K562 (cell line): ENCODE measurements around the gene VPS45. TPM values are rescaled to one million over a fixed set of nuclear protein-coding genes. Genes with fewer than 3 reads are reported as not detected.

Experiments used
- ARID2 ChIP-seq: fragments of 450-650 bp; IDR thresholded peaks from 2 replicates; pipeline ENCODE4 v1.6.1; 2017; ENCODE audit warnings: antibody characterized with exemption, mild to moderate bottlenecking
- ATF2 ChIP-seq: sonication (generic); formaldehyde crosslinking; IDR thresholded peaks from 2 replicates; pipeline ENCODE4 v1.8.1; 2022; ENCODE audit warnings: missing genetic modification reagents
- BMI1 ChIP-seq: fragments of 150-350 bp; IDR thresholded peaks from 2 replicates; pipeline ENCODE4 v1.6.1; 2014; ENCODE audit warnings: low read length
- CBFA2T3 ChIP-seq: fragments of 450-650 bp; IDR thresholded peaks from 2 replicates; pipeline ENCODE4 v1.6.1; 2017
- CTCF ChIP-seq, 3 experiments: IDR thresholded peaks in 2 of 3; conservative IDR thresholded peaks in 1 of 3; 2 replicates each; pipeline ENCODE4 v1.5.1; 2011 to 2012; ENCODE audit warnings: low read length in 3 of 3, mild to moderate bottlenecking in 3 of 3, control low read depth in 2 of 3, improper control_type of control experiment in 1 of 3, inconsistent platforms in 1 of 3, low read depth in 1 of 3, mixed read lengths in 1 of 3, moderate library complexity in 1 of 3; ENCODE audit not compliant: insufficient read depth in 2 of 3
- GTF2A2 ChIP-seq: IDR thresholded peaks from 2 replicates; pipeline ENCODE4 v1.6.1; 2016; ENCODE audit warnings: mild to moderate bottlenecking, missing genetic modification characterization, missing compliant biosample characterization
- HDAC8 ChIP-seq: fragments of 450-650 bp; IDR thresholded peaks from 2 replicates; pipeline ENCODE4 v1.6.1; 2016; ENCODE audit warnings: mild to moderate bottlenecking, missing genetic modification characterization, moderate library complexity, missing compliant biosample characterization
- MTF1 ChIP-seq: fragments of 250-450 bp; sonication (Bioruptor Pico); IDR thresholded peaks from 2 replicates; pipeline ENCODE4 v1.9.0; 2021; ENCODE audit warnings: moderate library complexity, mild to moderate bottlenecking, inconsistent platforms, borderline replicate concordance
- NCOA2 ChIP-seq, 2 experiments: fragments of 450-650 bp; IDR thresholded peaks; 2 replicates each; pipeline ENCODE4 v1.6.1; 2018; ENCODE audit warnings: mild to moderate bottlenecking in 2 of 2, moderate library complexity in 1 of 2; ENCODE audit not compliant: partially characterized antibody in 2 of 2
- NFIC ChIP-seq: fragments of 450-650 bp; IDR thresholded peaks from 2 replicates; pipeline ENCODE4 v1.6.1; 2017; ENCODE audit warnings: mild to moderate bottlenecking, inconsistent platforms
- NR2C1 ChIP-seq, 2 experiments: fragments of 450-650 bp; IDR thresholded peaks; 2 replicates each; pipeline ENCODE4 v1.6.1; 2017; ENCODE audit warnings: mild to moderate bottlenecking in 2 of 2, antibody characterized with exemption in 1 of 2, inconsistent platforms in 1 of 2, missing compliant biosample characterization in 1 of 2, missing genetic modification characterization in 1 of 2
- NRF1 ChIP-seq, 2 experiments: fragments of 450-650 bp; IDR thresholded peaks in 1 of 2; conservative IDR thresholded peaks in 1 of 2; 2 replicates each; pipeline ENCODE4 v1.6.1; 2014; ENCODE audit warnings: mild to moderate bottlenecking in 2 of 2
- PCBP2 ChIP-seq: fragments of 200-400 bp; formaldehyde crosslinking; IDR thresholded peaks from 2 replicates; pipeline ENCODE4 v1.6.1; 2018; ENCODE audit warnings: low read length, low read depth, mild to moderate bottlenecking, moderate library complexity; ENCODE audit not compliant: poor library complexity, severe bottlenecking
- PKNOX1 ChIP-seq: fragments of 450-650 bp; IDR thresholded peaks from 2 replicates; pipeline ENCODE4 v1.6.1; 2016
- PTRF ChIP-seq: fragments of 450-650 bp; IDR thresholded peaks from 2 replicates; pipeline ENCODE4 v1.6.1; 2016; ENCODE audit warnings: mild to moderate bottlenecking, missing genetic modification characterization, missing compliant biosample characterization
- RFX7 ChIP-seq: fragments of 250-450 bp; sonication (Bioruptor Pico); IDR thresholded peaks from 2 replicates; pipeline ENCODE4 v1.5.1; 2021; ENCODE audit warnings: mild to moderate bottlenecking
- SETDB1 ChIP-seq: IDR thresholded peaks from one replicate; pipeline ENCODE4 v1.6.1; 2012; ENCODE audit warnings: low read length, control low read depth, inconsistent platforms
- SIX5 ChIP-seq, 2 experiments: IDR thresholded peaks; 2 replicates each; pipeline ENCODE4 v1.6.1; 2011; ENCODE audit warnings: low read length in 2 of 2, borderline replicate concordance in 1 of 2, low read depth in 1 of 2, mild to moderate bottlenecking in 1 of 2, moderate library complexity in 1 of 2; ENCODE audit not compliant: insufficient read depth in 1 of 2
- SMARCC2 ChIP-seq: fragments of 450-650 bp; IDR thresholded peaks from 2 replicates; pipeline ENCODE4 v1.6.1; 2017; ENCODE audit warnings: antibody characterized with exemption, moderate library complexity, mild to moderate bottlenecking, low read depth
- ZKSCAN8 ChIP-seq: fragments of 200-800 bp; sonication (Bioruptor generic); IDR thresholded peaks from 2 replicates; pipeline ENCODE4 v1.6.1; 2016; ENCODE audit warnings: missing genetic modification characterization, missing compliant biosample characterization
- ZNF212 ChIP-seq: fragments of 450-650 bp; formaldehyde crosslinking; IDR thresholded peaks from 2 replicates; pipeline ENCODE4 v1.4.0; 2020; ENCODE audit warnings: mild to moderate bottlenecking
- ZNF23 ChIP-seq: fragments of 250-450 bp; sonication (Bioruptor Pico); IDR thresholded peaks from 2 replicates; pipeline ENCODE4 v1.4.0; 2020; ENCODE audit warnings: mild to moderate bottlenecking
- ZNF280A ChIP-seq: fragments of 450-650 bp; IDR thresholded peaks from 2 replicates; pipeline ENCODE4 v1.6.1; 2018; ENCODE audit warnings: mild to moderate bottlenecking, low read depth; ENCODE audit not compliant: partially characterized antibody
- ZNF699 ChIP-seq: fragments of 250-450 bp; sonication (Bioruptor Pico); IDR thresholded peaks from 2 replicates; pipeline ENCODE4 v1.8.0; 2021; ENCODE audit warnings: mild to moderate bottlenecking, moderate library complexity; ENCODE audit not compliant: insufficient replicate concordance
- polyA plus RNA-seq, 8 experiments: library from polyadenylated mRNA; depleted of rRNA in 4 of 8; stranded (reverse) in 5 of 8; unstranded in 3 of 8; fragments of >200 nt; fragmentation: Nextera tagmentation in 2 of 8; fragmentation: Illumina TruSeq in 1 of 8; extraction: Ambion mirVana in 2 of 8; extraction: Trizol in 1 of 8; gene quantifications; 2 replicates each; pipeline versions ENCODE4 v1.2.1 to v1.2.3, GENCODE V29; 2011 to 2014; ENCODE audit warnings: inconsistent platforms in 1 of 8, missing spikeins in 1 of 8
- total RNA-seq, 7 experiments: library from RNA; depleted of rRNA in 6 of 7; stranded (reverse); fragments of >200 nt in 6 of 7; fragmentation: Illumina TruSeq in 2 of 7; extraction: Trizol in 2 of 7; gene quantifications; 2 replicates each; pipeline versions ENCODE4 v1.2.1 to v1.2.3, GENCODE V29; 2011 to 2021; ENCODE audit warnings: low replicate concordance in 1 of 7

The VPS45 gene
- total and polyA plus RNA-seq, 9 of the 15 experiments (the other 6 are each of a cell fraction or from before 2014, with no cell fraction given) = 17.9 to 48.2 (median 34.4) TPM

GRCh38 chr1:150168960-150169601 lies 101.5 kb downstream of the VPS45 start (continued):
- TF ChIP-seq BMI1 (no peak), MTF1 (CRISPR knock-in tag) (no peak), ZNF212 (no peak), NR2C1 (IDR thresholded peaks at IDR 0.05) (no peak), NR2C1 (tag; IDR thresholded peaks at IDR 0.05) (no peak), SMARCC2 (no peak), ZNF280A (no peak), CBFA2T3 (no peak), ZNF699 (no peak), ZKSCAN8 (CRISPR knock-in tag) (no peak), CTCF (IDR thresholded peaks at IDR 0.05 in 2 of 3, conservative IDR thresholded peaks at IDR 0.05 in 1 of 3; ENCODE audit: insufficient read depth in 2 of 3, low read depth in 1 of 3, low read length in 3 of 3) (peak; percentile 91 to 93 (median 91)), PKNOX1 (no peak), PCBP2 (no peak), NRF1 (conservative IDR thresholded peaks at IDR 0.05 in 1 of 2, IDR thresholded peaks at IDR 0.05 in 1 of 2) (no peak), GTF2A2 (tag) (no peak), RFX7 (no peak), NCOA2 (IDR thresholded peaks at IDR 0.05; ENCODE audit: partially characterized antibody in 2 of 2) (peak in 1 of 2 experiments; percentile 48), SIX5 (IDR thresholded peaks at IDR 0.05; ENCODE audit: borderline replicate concordance in 1 of 2, insufficient read depth in 1 of 2, low read depth in 1 of 2, low read length in 2 of 2) (no peak), PTRF (tag) (no peak), ATF2 (CRISPR knock-in tag) (no peak), ZNF23 (CRISPR knock-in tag) (no peak), ARID2 (0 out of 2 replicates have a peak, but pooled peaks have one; percentile 35), HDAC8 (tag) (no peak), SETDB1 (no peak), NFIC (peak; percentile 99)
